Stomach (tissue), 9 donors: ENCODE data around the gene ADARB2. TPM values are rescaled to one million over a fixed set of nuclear protein-coding genes. Genes with fewer than 3 reads are reported as not detected.

Experiments used
- DNase-seq, 2 donors: peaks; one replicate each; pipeline versions ENCODE4 v3.0.0 to v3.0.0-alpha.2; 2013 to 2019
- H3K27ac ChIP-seq, 5 donors: fragments of 200-600 bp in 4 of 5; sonication (generic) in 4 of 5; one replicate each; pipeline ENCODE4 v1.5.1; 2013 to 2019; ENCODE audit warnings: mild to moderate bottlenecking in 1 of 5, moderate library complexity in 1 of 5
- H3K27me3 ChIP-seq, 3 donors: fragments of 200-600 bp; sonication (generic); one replicate each; pipeline ENCODE4 v1.5.1; 2017 to 2019; ENCODE audit warnings: mixed run types in 1 of 3
- H3K36me3 ChIP-seq, 4 donors: fragments of 200-600 bp; sonication (generic); 1 replicate in 3 of 4; 2 replicates in 1 of 4; pipeline ENCODE4 v1.5.1; 2016 to 2019
- H3K4me1 ChIP-seq, 4 donors: fragments of 200-600 bp; sonication (generic); one replicate each; pipeline ENCODE4 v1.5.1; 2016 to 2019
- H3K4me3 ChIP-seq, 4 donors: fragments of 200-600 bp; sonication (generic) in 3 of 4; one replicate each; pipeline ENCODE4 v1.5.1; 2016 to 2019; ENCODE audit warnings: mild to moderate bottlenecking in 1 of 4
- H3K9me3 ChIP-seq, 4 donors: fragments of 200-600 bp; sonication (generic); one replicate each; pipeline ENCODE4 v1.5.1; 2016 to 2019
- EP300 ChIP-seq: sonication (generic); formaldehyde crosslinking; IDR thresholded peaks from one replicate; pipeline ENCODE4 v1.6.1; 2017; ENCODE audit warnings: antibody characterized with exemption
- POLR2A ChIP-seq, 4 donors: fragments of 450-650 bp; IDR thresholded peaks; one replicate each; pipeline ENCODE4 v1.6.1; 2016; ENCODE audit warnings: antibody characterized with exemption in 4 of 4, control low read depth in 2 of 4, mild to moderate bottlenecking in 1 of 4, moderate library complexity in 1 of 4
- POLR2AphosphoS5 ChIP-seq, 3 donors: sonication (generic); formaldehyde crosslinking; IDR thresholded peaks; one replicate each; pipeline ENCODE4 v1.6.1; 2016; ENCODE audit warnings: antibody characterized with exemption in 3 of 3
- WGBS, 5 donors: extraction: QIAGEN DNeasy Blood & Tissue Kit in 3 of 5; methylation state at CpG; one replicate each; pipeline versions ENCODE4 v1.1.5 to v1.1.7; 2013 to 2018; 5-methylcytosine and 5-hydroxymethylcytosine counted together
- intact Hi-C: fragments of 100-400 bp; cut with DNase I; formaldehyde crosslinking; loops from one replicate; pipeline ENCODE4 v1.15.1; 2023; ENCODE audit warnings: low total_unique reads
- polyA plus RNA-seq, 3 donors: library from polyadenylated mRNA; stranded (reverse); fragments of 200-250 nt; gene quantifications; one replicate each; pipeline ENCODE4 v1.2.3, GENCODE V29; 2013
- total RNA-seq, 5 donors: library from RNA; depleted of rRNA; stranded (reverse); fragments of >200 nt; gene quantifications; one replicate each; pipeline versions ENCODE4 v1.1.0 to v1.2.3, GENCODE V29; 2014 to 2016
- TF ChIP-seq, protein P1 (sequence below), 7 experiments: fragments of 450-650 bp in 4 of 7; fragments of 200-600 bp in 3 of 7; sonication (generic) in 3 of 7; IDR thresholded peaks; one replicate each; pipeline ENCODE4 v1.5.1; 2016 to 2019; ENCODE audit warnings: antibody characterized with exemption in 7 of 7, control low read depth in 2 of 7, mild to moderate bottlenecking in 1 of 7
- donor health status: healthy with polysubstance abuse.
- donor health status: Bipolar disorder and iron deficiency.
- donor health status: healthy.

The ADARB2 gene
- total and polyA plus RNA-seq, 8 donors: 0.55 to 4.1 (median 1.4) TPM; not detected in 1

DNA sequence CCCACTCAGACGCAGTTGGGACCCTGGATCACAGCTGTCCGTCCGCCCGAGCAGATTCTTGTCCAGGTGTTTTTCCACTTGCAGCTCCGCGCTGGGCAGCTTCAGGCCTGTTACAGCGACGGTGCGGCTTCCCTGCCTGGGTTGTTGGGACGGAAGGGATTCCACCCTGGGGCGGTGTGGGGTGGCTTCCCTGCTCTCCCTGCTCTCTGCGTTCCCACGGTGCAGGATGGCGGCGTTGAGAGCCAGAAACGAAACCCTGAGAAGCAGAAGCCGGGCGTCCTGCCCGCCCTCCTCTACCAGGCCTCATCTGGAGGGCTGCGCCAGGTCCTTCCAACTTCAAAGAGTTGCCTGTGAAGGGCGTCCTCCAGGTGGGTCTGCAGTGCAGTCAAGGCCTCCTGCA, 194.4 kb downstream of the ADARB2 start:
- DNase-seq: peak in 1 of 2 donors; percentile 17
- no peaks in the 10 kb centered on the region for H3K4me1 ChIP-seq
- H3K27me3 ChIP-seq: peaks cover 0 to 4% (median 0%) of the 10 kb centered on the region in 3 donors
- WGBS, 5 donors: 92 to 97% (median 95%) methylated on average over 19 to 21 of the region's 21 CpGs
- H3K4me3 ChIP-seq: no peak overlapping the region
- intact Hi-C loops: no loop called here
- no peaks in the 10 kb centered on the region for H3K36me3 ChIP-seq
- H3K9me3 ChIP-seq: no peaks in the 10 kb centered on the region
- TF ChIP-seq POLR2AphosphoS5 (IDR thresholded peaks at IDR 0.05): no peak
- TF ChIP-seq EP300: no peak
- TF ChIP-seq, protein P1, sequence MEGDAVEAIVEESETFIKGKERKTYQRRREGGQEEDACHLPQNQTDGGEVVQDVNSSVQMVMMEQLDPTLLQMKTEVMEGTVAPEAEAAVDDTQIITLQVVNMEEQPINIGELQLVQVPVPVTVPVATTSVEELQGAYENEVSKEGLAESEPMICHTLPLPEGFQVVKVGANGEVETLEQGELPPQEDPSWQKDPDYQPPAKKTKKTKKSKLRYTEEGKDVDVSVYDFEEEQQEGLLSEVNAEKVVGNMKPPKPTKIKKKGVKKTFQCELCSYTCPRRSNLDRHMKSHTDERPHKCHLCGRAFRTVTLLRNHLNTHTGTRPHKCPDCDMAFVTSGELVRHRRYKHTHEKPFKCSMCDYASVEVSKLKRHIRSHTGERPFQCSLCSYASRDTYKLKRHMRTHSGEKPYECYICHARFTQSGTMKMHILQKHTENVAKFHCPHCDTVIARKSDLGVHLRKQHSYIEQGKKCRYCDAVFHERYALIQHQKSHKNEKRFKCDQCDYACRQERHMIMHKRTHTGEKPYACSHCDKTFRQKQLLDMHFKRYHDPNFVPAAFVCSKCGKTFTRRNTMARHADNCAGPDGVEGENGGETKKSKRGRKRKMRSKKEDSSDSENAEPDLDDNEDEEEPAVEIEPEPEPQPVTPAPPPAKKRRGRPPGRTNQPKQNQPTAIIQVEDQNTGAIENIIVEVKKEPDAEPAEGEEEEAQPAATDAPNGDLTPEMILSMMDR (IDR thresholded peaks at IDR 0.05): no peak
- no peak for TF ChIP-seq POLR2A (IDR thresholded peaks at IDR 0.05)
- H3K27ac ChIP-seq: no peak overlapping the region

DNA sequence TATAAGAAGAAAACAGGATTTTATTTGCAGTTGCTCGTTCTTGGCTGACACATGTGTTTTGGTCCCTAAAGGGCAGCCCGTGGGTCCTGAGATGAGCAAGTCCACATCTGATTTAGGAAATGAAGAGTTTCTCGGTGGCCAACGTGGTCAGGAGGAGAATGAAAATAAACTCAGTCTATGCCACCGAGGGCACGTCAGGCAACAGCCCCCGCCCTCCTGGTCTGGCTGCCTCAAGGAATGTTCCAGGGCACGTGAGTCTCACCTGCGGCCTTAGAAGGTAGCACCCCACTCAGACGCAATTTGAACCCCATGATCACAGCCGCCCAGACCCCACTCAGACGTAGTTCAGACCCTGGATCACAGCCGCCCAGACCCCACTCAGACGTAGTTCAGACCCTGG, 197.2 kb downstream of the ADARB2 start:
- intact Hi-C loops: no loop called here
- H3K4me1 ChIP-seq: no peaks in the 10 kb centered on the region
- peaks cover 0 to 6% (median 0%) of the 10 kb centered on the region in 3 donors for H3K27me3 ChIP-seq
- 83 to 89% (median 85%) methylated on average over 9 to 14 of the region's 14 CpGs for WGBS, 5 donors
- no peaks in the 10 kb centered on the region for H3K36me3 ChIP-seq
- no peaks in the 10 kb centered on the region for H3K9me3 ChIP-seq
- no peak overlapping the region for H3K4me3 ChIP-seq
- no peak for DNase-seq
- H3K27ac ChIP-seq: no peak overlapping the region
- TF ChIP-seq, protein P1 (IDR thresholded peaks at IDR 0.05): no peak
- TF ChIP-seq EP300 (no peak), POLR2A (IDR thresholded peaks at IDR 0.05) (no peak), POLR2AphosphoS5 (IDR thresholded peaks at IDR 0.05) (no peak)

- WGBS, 5 donors: 80 to 85% (median 83%) methylated on average over 5 of the region's 5 CpGs
- intact Hi-C loops: no loop called here
- DNase-seq: no peak
Measured at GRCh38 chr10:1539216-1539615, 198.1 kb downstream of the ADARB2 start.

DNA sequence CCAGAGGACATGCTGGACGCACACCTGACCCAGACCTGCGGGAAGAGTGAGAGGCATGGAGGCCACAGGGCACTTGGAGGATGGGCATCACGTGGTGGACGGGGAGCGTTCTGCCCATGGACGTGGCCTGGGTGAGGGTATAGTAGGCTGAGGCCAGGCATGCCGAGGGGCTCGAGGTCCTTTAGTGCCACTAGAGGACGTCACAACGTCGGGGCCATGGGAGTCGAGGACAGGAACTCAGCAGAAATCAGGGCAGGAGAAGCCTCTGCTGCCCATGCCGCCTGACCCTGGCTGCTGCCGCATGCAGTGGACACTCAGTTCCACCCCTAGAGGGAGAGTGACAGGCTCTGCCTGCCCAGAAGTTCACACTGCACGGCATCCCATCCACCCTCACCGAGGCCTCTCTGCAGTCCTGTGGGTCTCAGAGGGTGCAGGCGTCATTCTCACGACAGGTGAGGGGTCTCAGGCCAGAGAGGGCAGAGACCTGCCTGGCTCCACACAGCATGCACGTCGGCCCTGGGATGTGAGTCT, 198.7 kb downstream of the ADARB2 start:
- Histone ChIP-seq H3K9me3 (no peaks in the 10 kb centered on the region), H3K27me3 (peaks cover 0 to 7% (median 0%) of the 10 kb centered on the region in 3 donors), H3K36me3 (no peaks in the 10 kb centered on the region), H3K4me3 (no peak overlapping the region), H3K4me1 (no peaks in the 10 kb centered on the region), H3K27ac (no peak overlapping the region)
- no peak for TF ChIP-seq POLR2A (IDR thresholded peaks at IDR 0.05)
- TF ChIP-seq POLR2AphosphoS5 (IDR thresholded peaks at IDR 0.05): no peak
- TF ChIP-seq, protein P1 (IDR thresholded peaks at IDR 0.05): no peak
- TF ChIP-seq EP300: no peak
- no peak for DNase-seq
- 77 to 82% (median 81%) methylated on average over 13 to 20 of the region's 20 CpGs for WGBS, 5 donors
- intact Hi-C loops: no loop called here

More at GRCh38 chr10:1539216-1539615, 198.1 kb downstream of the ADARB2 start:
- Histone ChIP-seq H3K4me3 (no peak overlapping the region), H3K4me1 (no peaks in the 10 kb centered on the region), H3K27ac (no peak overlapping the region), H3K27me3 (peaks cover 0 to 7% (median 0%) of the 10 kb centered on the region in 3 donors), H3K36me3 (no peaks in the 10 kb centered on the region), H3K9me3 (no peaks in the 10 kb centered on the region)
- TF ChIP-seq POLR2A (IDR thresholded peaks at IDR 0.05) (no peak), POLR2AphosphoS5 (IDR thresholded peaks at IDR 0.05) (no peak), EP300 (no peak)
- TF ChIP-seq, protein P1 (IDR thresholded peaks at IDR 0.05): no peak
